HG02970 (cell line): Measurements from ENCODE around the gene GLTP.
"Not testable (repeated sequence)": the region's sequence is repeated elsewhere in the genome, so short reads cannot be mapped to it uniquely, and the experiment has no call there.

Experiments used
- ATAC-seq: cut with Tn5 transposase; IDR thresholded peaks from one replicate; pipeline ENCODE4 v1.9.1; 2021; ENCODE audit warnings: mild to moderate bottlenecking, moderate library complexity, moderate number of reproducible peaks; ENCODE audit not compliant: unreplicated experiment, low FRiP score

Gene GLTP, protein sequence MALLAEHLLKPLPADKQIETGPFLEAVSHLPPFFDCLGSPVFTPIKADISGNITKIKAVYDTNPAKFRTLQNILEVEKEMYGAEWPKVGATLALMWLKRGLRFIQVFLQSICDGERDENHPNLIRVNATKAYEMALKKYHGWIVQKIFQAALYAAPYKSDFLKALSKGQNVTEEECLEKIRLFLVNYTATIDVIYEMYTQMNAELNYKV

DNA sequence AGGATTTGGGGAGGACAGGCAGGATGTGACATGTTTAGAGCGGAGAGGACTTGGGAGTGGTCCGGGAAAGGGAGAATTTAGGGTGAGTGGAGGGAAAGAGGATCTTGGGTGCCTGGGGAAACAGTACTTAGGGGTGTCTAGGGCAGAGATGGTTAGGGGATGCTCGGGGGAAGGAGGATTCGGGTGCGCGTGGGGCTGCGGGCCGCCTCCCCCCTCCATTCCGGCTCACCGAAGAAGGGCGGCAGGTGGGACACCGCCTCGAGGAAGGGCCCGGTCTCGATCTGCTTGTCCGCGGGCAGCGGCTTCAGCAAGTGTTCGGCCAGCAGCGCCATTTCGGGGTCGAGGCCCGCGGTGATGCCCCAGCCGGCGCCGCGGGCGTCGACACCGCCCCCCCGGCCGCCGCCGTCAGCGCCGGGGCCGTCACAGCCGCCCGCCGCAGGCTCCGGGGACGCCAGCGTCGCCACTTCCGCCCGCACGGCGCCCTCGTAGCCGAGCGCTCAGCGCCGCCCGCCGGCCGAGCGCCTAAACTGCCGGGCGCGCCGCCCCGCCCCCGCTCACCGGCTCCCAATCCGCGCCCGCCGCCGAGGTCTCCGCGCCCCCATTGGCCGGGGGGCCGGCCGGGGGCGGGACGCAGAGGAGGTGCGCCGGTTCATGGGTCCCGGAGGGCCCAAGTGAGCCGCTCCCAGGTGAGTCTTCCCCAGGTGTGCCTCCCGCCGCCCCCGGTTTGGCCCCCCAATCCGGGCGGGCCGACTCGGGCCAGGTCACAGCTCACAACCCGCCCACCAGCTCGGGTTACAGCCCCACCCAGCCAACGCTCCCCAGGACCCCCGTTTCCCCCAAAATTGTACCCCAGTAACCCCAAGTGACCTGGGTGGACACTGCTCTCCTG is at the start of gene GLTP:
Gene GLTP, minus strand, starts transcription at position 499 of the 889 bp plus-strand sequence. Its CDS starts 167 bp downstream, at position 332.
- peak; percentile 92 for ATAC-seq

DNA sequence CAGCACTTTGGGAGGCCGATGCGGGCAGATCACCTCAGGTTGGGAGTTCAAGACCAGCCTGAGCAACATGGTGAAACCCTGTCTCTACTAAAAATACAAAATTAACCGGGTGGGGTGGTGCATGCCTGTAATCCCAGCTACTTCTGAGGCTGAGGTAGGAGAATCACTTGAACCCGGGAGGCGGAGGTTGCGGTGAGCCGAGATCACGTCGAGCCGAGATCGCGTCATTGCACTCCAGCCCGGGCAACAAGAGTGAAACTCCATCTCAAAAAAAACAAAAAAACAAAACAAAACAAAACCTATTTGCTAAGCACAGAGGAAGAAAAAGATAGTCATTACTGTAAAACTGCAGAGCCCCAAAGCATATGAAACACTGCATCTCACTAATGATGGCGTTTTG is 49.0 kb upstream of the GLTP start:
- not testable (repeated sequence) for ATAC-seq

DNA sequence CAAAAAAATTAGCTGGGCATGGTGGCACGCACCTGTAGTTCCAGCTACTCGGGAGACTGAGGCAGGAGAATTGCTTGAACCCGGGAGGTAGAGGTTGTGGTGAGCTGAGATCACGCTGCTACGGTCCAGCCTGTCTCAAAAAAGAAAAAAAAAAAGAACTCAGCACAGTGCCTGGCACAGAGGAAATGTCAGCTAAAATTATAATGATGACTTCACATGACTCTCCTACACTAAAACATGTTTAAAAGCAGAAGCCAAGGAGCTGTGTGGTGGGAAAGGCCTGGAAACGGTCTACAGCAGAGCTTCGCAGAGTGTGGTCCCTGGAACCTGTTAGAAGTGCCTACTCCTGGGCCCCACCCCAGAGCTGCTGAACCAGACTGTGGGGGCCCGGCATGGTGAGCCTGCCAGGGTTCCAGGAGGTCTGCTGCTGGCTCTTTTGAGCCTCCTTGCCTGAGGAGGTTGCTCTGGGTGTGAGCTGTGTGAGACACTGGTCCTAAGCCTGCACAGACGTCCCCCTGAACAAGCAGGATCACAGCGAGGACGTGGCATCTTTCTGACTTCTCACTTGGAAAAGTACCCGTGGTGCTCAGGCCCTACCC is 47.8 kb upstream of the GLTP start:
- no peak for ATAC-seq

DNA sequence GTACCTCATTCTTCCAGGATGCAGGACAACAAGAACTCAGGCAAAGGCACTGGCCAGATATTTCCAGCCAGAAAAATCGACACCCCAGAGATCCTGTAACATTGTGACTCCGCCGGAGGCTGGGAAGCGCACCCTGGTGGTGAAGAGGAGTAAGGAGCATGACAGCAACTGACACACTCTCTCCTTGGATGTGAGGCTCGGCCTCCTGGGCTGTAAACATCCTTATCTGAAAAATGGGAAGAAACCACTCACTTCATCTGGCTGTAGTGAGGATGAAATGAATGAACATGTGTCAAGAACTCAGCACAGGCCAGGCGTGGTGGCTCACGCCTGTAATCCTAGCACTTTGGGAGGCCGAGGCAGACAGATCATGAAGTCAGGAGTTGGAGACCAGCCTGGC is 47.3 kb upstream of the GLTP start:
- ATAC-seq: no peak

DNA sequence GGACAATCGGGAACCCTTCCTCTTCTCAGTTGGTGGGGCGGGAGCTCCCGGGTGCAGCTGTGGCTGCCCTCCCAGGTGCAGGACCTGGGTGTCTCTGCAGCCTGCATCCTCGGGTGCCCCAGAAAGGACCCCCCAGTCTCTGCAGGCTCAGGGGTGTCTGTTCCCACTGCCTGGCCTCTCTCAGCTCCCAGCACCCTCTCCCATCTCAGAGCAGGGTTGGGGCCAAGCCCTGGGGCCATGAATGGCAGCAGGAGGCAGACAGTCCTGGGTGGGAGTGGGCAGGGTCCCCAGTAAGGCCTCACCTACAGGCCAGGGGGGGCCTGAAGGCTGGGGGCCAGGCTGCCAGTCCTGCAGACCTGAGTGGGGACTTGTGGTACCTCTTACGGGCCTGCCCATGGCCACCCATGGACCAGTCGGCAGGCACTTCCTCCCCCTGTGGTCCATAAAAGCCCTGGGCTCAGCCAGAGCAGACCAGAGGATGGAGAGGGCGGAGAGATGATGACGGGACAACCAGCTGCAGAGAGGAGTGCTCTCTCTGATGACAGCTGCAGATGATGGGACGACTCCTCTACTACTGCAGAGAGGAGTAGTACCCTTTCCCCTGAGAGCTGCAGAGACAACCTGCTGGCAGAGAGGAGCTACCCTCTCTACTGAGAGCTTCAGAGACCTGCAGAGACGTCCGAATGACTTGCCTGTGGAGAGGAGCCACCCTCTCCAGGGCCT is 46.3 kb upstream of the GLTP start:
- ATAC-seq: no peak

DNA sequence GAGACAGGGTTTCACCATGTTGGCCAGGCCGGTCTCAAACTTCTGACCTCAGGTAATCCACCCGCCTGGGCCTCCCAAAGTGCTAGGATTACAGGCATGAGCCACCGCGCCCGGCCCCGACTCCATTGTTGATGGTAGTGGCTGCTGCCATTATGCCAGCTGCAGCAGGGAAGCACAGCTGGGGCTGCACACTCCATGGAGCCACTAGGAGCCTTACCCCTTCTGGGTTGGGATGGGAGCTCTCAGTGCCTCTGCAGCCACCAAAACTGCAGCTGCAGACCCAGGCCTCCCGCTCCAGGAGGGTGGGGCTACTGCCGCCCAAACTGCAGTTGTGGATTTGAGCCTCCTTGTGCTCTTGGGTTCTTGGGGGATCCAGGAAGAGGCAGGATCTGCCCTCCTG is 45.7 kb upstream of the GLTP start:
- no peak for ATAC-seq

DNA sequence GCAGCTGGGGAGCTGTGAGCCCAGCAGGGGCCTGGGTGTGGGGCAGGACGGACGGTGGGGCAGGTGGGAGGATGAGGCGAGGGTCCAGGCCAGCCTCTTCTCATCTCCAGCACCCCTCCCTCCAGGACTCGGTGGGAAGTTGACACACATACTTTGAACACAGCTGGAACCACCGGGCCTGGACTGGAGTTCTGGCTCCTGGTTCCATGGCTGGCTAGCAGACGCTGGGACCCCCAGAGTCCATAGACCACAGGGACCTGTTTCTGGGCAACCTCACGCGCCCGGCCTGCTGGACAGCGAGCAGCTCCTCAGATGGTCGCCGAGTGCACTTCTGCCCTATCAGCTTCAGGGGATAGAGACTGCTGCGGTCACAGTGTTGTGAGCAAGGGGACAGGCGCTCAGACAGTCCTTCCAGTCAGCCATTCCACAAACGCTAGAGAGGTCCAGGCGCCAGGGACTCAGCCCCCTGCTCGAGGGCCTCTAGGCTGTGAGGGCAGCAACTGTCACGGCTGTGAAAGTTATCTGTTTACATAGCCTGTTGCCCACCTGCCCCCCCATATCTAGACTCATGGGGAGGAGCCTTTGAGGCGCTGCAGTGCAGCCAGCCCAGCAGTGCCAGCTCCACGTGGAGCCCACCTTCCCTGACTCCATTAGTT is 45.0 kb upstream of the GLTP start:
- no peak for ATAC-seq

DNA sequence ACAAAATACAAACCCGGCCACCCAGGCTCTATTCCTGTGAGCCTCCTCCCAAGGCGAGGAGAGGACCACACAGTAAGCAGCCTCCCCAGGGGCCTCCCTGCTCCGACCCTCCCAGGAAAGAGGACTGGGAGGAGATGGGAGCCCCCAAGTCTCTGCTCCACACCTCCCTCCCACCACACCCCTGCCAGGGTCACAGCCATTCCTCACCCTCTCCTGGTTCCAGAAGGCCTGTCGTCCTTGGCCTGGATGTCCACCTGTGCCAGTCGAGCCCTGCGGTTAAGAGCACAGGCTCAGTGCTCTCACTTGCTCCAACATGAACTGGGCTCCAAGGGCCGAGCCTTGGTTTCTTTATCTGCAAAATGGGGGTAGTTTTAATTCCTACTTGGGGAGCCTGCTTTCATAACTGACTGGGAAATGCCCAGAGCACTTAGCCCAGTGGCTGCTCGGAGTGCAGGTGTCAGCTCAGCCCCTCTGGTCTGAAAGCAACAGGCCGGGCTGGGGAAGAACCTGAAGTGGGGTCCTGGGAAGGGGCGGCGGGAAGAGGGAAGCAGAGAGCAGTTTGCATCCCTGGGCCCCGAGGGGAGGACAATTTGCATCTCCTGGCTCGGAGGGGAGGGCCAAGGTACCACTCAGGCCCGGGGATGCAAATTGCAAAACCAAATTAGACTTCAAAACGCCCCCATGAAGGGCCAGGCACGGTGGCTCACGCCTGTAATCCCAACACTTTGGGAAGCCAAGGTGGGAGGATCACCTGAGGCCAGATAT is 43.3 kb upstream of the GLTP start:
- no peak for ATAC-seq

DNA sequence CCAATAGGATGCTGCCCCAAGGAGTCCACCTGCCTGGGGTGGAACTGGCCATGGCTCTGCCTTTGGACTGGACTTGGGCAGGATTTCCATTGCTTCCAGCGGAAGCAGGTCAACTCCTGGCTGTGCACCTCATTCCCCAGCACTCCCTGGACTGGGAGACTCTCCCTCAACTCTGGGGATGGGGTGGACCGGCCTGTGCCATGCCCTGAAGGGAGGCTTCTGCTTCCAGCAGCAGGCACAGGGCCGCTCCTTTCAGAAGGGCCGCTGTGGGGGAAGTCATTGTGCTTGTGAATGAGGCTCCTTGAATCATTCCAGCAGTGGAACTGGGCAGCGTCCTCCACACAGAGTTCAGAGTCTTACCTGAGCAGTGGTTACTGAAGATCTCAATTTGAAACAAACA is 42.7 kb upstream of the GLTP start:
- no peak for ATAC-seq

DNA sequence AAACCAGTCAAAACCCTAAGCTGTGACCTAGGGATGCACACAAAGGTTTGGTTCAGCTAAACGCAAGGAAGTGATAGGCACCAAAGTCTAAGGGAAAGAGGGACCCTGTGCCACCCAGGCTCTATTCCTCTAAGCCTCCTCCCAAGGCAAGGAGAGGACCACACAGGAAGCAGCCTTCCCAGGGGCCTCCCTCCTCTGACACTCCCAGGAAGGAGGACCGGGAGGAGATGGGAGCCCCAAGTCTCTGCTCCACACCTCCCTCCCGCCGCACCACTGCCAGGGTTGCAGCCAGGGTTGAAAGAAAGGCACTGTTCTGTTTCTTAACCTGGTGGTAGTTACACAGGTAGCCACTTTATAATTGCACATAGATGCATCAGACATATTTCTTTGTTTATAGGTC is 41.6 kb upstream of the GLTP start:
- no peak for ATAC-seq

DNA sequence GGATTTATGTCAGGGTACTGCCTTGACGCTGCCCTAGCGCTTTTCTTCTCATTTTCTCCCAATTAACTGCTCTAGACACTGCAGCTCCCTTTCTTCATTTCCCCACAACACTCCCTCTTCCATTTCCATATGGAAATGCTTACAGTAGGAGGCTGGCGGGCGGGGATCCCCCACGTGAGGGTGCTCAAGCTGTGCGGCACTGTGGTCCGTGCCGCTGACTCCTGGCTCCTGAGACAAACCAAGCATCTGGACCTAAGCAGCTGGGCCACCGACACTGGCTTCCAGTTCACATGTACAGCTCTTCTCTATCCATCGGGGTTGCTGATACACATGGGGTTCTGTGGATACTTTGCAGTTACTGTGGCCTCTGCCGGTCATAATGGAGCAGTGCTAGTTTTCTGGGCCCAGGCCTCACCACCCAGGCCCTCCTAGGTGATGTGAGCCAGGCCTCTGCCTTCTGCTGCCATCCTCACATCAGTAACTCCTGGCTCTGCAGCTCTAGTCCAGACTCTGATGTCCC is 40.0 kb upstream of the GLTP start:
- ATAC-seq: no peak

DNA sequence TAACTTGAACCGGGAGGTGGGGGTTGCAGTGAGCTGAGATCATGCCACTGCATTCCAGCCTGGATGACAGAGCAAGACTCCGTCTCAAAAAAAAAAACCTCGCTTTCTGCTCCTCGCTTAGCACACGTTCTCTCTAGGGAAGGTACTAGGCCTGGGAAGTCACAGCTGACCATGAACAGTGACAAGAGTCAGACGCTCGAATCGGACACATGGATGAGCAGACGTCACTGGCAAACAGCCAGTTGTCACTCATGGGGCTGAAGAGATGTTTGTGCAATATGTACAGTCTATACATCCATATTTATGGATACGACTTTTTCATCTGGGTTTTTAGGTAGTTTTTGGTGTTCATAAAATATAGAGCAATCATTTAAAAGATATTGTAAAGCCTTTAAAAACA is 39.1 kb upstream of the GLTP start:
- no peak for ATAC-seq

DNA sequence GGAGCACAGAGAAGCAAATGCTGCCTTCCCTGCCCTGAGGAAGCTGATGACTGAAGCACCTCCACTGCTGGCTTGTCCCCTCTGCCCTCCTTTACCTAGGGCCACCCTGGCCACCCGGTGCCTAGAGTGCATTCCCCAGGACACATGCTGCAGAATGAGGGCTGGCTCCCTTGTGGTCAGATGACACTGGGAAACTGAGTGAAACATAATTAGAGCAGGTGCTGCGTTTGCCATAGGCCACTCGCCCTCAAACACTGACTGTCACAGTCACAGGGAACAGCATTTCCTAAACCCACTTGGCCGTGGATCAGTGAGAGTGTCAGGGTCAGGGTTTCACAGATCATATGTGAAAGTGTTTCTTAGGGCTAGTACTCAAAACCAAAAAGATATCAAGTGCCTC is 35.7 kb upstream of the GLTP start:
- no peak for ATAC-seq

DNA sequence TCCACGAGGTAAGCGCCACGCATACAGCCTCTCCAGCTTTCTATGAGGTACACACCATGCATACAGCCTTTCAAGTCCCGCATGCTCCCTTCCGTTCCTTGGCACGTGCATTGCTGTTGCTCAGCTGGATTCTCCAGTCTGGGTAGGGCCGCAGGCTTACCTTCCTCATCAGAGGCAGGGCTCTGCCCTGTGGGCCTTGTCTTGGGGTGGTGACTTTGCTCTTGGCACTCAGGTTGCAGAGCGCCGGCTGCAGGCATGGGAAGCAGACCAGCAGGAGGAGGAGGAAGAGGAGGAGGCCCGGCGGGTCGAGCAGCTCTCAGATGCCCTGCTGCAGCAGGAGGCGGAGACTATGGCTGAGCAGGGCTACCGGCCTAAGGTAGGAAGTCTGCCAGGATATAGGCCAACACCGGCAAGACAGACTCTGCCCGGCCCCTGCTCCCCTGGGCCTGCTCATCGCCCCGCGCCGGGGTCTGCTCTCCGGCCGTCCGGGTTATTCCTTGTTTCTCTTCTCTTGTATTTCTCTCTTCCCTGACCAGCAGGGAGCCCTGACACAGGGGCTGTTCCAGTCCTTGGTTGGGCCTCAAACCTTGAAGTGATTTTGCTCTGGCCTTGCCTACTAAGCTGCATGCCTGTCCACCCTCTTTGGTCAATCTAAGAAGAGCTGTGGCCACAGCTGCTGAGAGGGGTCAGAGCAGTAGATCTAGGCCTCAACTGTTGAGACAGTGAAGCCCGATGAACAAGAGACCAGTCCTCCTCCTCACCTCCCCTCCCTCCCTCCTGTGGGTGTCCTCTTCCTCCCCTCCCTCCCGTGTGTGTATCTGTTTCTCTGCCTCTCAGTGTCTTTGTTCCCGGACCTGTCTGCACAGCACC is 35.1 kb upstream of the GLTP start:
- ATAC-seq: no peak

DNA sequence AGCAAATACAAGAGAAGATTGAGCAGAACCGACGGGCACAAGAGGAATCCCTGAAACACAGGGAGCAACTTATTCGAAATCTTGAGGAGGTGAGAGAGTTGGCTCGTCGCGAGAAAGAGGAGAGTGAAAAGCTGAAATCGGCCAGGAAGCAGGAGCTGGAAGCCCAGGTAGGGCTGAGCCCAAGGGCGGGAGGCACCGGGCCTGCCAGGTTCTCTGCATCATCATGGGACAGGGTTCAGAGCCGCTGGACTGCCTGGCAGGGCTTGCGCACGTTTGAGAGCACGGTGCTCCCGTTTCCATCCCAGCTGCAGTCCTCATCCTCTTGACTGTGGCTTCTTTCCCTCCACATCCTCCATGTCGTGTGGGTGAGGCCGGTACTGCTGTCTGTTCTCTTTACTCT is 34.1 kb upstream of the GLTP start:
- no peak for ATAC-seq

DNA sequence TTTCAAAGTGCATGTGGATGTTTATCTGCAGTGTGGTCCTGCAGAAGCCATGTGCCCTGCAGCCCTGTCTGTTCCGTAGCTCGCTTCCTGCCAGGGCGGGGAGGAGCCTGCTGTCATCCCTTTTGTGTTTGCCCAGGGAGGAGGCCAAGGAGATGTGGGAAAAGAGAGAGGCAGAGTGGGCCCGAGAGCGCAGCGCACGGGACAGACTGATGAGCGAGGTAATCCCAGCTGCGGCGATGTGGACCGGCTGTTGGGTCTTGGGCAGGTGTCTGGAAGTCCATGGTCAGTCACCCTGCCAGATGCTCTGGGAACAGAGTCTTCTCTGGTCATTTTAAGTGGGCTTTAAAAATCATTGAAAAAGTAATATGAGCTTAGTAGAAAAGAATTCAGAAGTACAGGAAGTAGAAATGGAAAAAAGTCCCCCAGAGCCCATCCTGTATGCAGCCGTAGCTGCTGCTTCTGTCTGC is 32.5 kb upstream of the GLTP start:
- no peak for ATAC-seq

DNA sequence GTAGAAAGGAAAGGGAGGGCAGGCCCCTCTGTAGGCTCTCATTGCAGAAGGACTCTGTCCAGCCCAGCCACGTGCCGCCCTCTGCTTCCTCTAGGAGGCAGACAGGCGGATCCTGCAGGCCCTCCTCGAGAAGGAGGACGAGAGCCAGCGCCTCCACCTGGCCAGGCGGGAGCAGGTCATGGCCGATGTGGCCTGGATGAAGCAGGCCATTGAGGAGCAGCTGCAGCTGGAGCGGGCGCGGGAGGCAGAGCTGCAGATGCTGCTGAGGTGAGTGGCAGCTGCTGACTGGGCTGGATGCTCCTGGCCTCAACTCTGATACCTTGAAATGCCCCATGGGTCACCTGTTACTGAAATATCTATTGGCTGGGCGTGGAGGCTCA is 30.6 kb upstream of the GLTP start:
- no peak for ATAC-seq

DNA sequence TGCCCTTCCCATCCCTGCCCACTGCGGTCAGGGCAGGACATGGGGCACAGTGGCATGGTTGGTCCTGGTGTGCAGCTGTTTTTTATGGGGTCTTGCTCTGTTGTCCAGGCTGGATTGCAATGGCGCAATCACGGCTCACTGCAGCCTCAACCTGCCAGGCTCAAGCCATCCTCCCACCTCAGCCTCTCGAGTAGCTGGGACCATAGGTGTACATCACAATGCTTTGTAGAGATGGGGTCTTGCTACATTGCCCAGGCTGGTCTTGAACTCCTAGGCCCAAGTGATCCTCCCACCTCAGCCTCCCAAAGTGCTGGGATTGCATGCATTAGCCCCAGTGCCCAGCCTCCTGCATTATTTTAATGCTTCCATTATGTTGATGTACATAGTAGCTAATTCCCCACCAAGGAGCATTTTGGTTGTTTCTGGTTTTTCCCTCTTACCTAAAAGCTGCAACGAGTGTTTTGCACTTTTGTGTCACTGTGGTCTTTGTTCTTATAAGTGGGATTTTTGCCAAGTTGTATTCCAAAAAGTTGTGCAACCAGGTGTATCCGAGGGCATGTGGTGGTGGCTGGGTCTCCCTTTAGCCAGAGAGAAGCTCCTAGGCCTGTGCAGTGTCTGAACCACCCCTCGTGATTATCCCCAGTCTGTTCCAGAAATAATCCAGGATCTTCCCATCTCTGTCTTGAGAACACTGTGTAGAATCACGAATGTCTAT is 30.1 kb upstream of the GLTP start:
- no peak for ATAC-seq
